K562 (cell line): ENCODE data around the gene ZNF709. TPM values are rescaled to one million over a fixed set of nuclear protein-coding genes. Genes with fewer than 3 reads are reported as not detected.

ENCODE experiments used
- ARID1B ChIP-seq: fragments of 450-650 bp; IDR thresholded peaks from 2 replicates; pipeline ENCODE4 v1.6.1; 2016; ENCODE audit warnings: antibody characterized with exemption, mild to moderate bottlenecking, inconsistent platforms
- ELF1 ChIP-seq: fragments of 200-800 bp; sonication (Bioruptor generic); IDR thresholded peaks from 2 replicates; pipeline ENCODE4 v1.6.1; 2016; ENCODE audit warnings: missing genetic modification characterization, missing compliant biosample characterization
- ETV1 ChIP-seq: fragments of 450-650 bp; conservative IDR thresholded peaks from 2 replicates; pipeline ENCODE4 v1.6.1; 2016; ENCODE audit warnings: missing genetic modification characterization, control low read depth, low read depth, missing compliant biosample characterization
- KDM1A ChIP-seq, 2 experiments: fragments of 450-650 bp; IDR thresholded peaks; 2 replicates each; pipeline ENCODE4 v1.6.1; 2016; ENCODE audit warnings: mild to moderate bottlenecking in 2 of 2
- NFE2L1 ChIP-seq: fragments of 450-650 bp; IDR thresholded peaks from 2 replicates; pipeline ENCODE4 v1.6.1; 2016; ENCODE audit warnings: missing genetic modification characterization, low read depth, mild to moderate bottlenecking, missing compliant biosample characterization, moderate library complexity, borderline replicate concordance
- PHTF2 ChIP-seq: fragments of 250-450 bp; sonication (Bioruptor Pico); IDR thresholded peaks from 2 replicates; pipeline ENCODE4 v1.5.0; 2021; ENCODE audit warnings: mild to moderate bottlenecking
- PRMT5 ChIP-seq: sonication (generic); formaldehyde crosslinking; IDR thresholded peaks from 2 replicates; pipeline ENCODE4 v1.5.0; 2020; ENCODE audit warnings: missing genetic modification reagents
- RBM22 ChIP-seq: fragments of 200-400 bp; formaldehyde crosslinking; IDR thresholded peaks from 2 replicates; pipeline ENCODE4 v1.6.1; 2018; ENCODE audit warnings: low read length, low read depth; ENCODE audit not compliant: poor library complexity, severe bottlenecking
- SIX5 ChIP-seq, 2 experiments: IDR thresholded peaks; 2 replicates each; pipeline ENCODE4 v1.6.1; 2011; ENCODE audit warnings: low read length in 2 of 2, borderline replicate concordance in 1 of 2, low read depth in 1 of 2, mild to moderate bottlenecking in 1 of 2, moderate library complexity in 1 of 2; ENCODE audit not compliant: insufficient read depth in 1 of 2
- SPI1 ChIP-seq: IDR thresholded peaks from 2 replicates; pipeline ENCODE4 v1.6.1; 2011; ENCODE audit warnings: low read depth, low read length, control low read depth, borderline replicate concordance
- SRSF1 ChIP-seq: fragments of 200-400 bp; formaldehyde crosslinking; IDR thresholded peaks from 2 replicates; pipeline ENCODE4 v1.6.1; 2017; ENCODE audit warnings: mild to moderate bottlenecking, low read depth, low read length, moderate library complexity
- TAF15 ChIP-seq: fragments of 200-400 bp; formaldehyde crosslinking; IDR thresholded peaks from 2 replicates; pipeline ENCODE4 v1.6.1; 2017; ENCODE audit warnings: mild to moderate bottlenecking, low read depth, low read length, moderate library complexity
- TCF15 ChIP-seq: fragments of 250-450 bp; sonication (Bioruptor Pico); IDR thresholded peaks from 2 replicates; pipeline ENCODE4 v1.8.0; 2022; ENCODE audit warnings: moderate library complexity, mild to moderate bottlenecking, inconsistent platforms
- TCFL5 ChIP-seq: fragments of 250-450 bp; sonication (Bioruptor Pico); conservative IDR thresholded peaks from 2 replicates; pipeline ENCODE4 v1.6.1; 2021; ENCODE audit warnings: mild to moderate bottlenecking, moderate library complexity, matching md5 sums
- ZBED1 ChIP-seq: IDR thresholded peaks from 2 replicates; pipeline ENCODE4 v1.6.1; 2014
- ZBTB7A ChIP-seq: IDR thresholded peaks from 2 replicates; pipeline ENCODE4 v1.6.1; 2011; ENCODE audit warnings: low read depth, mild to moderate bottlenecking, low read length, moderate library complexity, borderline replicate concordance; ENCODE audit not compliant: control insufficient read depth
- ZNF280B ChIP-seq: fragments of 250-450 bp; sonication (Bioruptor Pico); IDR thresholded peaks from 2 replicates; pipeline ENCODE4 v1.5.1; 2021; ENCODE audit warnings: mild to moderate bottlenecking
- ZNF589 ChIP-seq: fragments of 200-800 bp; sonication (Bioruptor generic); IDR thresholded peaks from 2 replicates; pipeline ENCODE4 v1.6.1; 2016; ENCODE audit warnings: low read depth, missing genetic modification characterization, missing compliant biosample characterization
- ZNF695 ChIP-seq: fragments of 450-650 bp; formaldehyde crosslinking; IDR thresholded peaks from 2 replicates; pipeline ENCODE4 v1.4.0; 2020; ENCODE audit warnings: mild to moderate bottlenecking, moderate library complexity
- polyA plus RNA-seq, 8 experiments: library from polyadenylated mRNA; depleted of rRNA in 4 of 8; stranded (reverse) in 5 of 8; unstranded in 3 of 8; fragments of >200 nt; fragmentation: Nextera tagmentation in 2 of 8; fragmentation: Illumina TruSeq in 1 of 8; extraction: Ambion mirVana in 2 of 8; extraction: Trizol in 1 of 8; gene quantifications; 2 replicates each; pipeline versions ENCODE4 v1.2.1 to v1.2.3, GENCODE V29; 2011 to 2014; ENCODE audit warnings: inconsistent platforms in 1 of 8, missing spikeins in 1 of 8
- total RNA-seq, 7 experiments: library from RNA; depleted of rRNA in 6 of 7; stranded (reverse); fragments of >200 nt in 6 of 7; fragmentation: Illumina TruSeq in 2 of 7; extraction: Trizol in 2 of 7; gene quantifications; 2 replicates each; pipeline versions ENCODE4 v1.2.1 to v1.2.3, GENCODE V29; 2011 to 2021; ENCODE audit warnings: low replicate concordance in 1 of 7
- TF ChIP-seq, protein P1 (sequence below), 2 experiments: fragments of 450-650 bp in 1 of 2; sonication (generic) in 1 of 2; formaldehyde crosslinking in 1 of 2; IDR thresholded peaks in 1 of 2; conservative IDR thresholded peaks in 1 of 2; 2 replicates each; pipeline versions ENCODE4 v1.6.1 to v1.8.1; 2016 to 2023; ENCODE audit warnings: mild to moderate bottlenecking in 2 of 2, moderate library complexity in 2 of 2, inconsistent platforms in 1 of 2, missing genetic modification reagents in 1 of 2
- TF ChIP-seq, protein P2 (sequence below): IDR thresholded peaks from 2 replicates; pipeline ENCODE4 v1.6.1; 2014; ENCODE audit warnings: antibody characterized with exemption
- TF ChIP-seq, protein P3 (sequence below): fragments of 450-650 bp; formaldehyde crosslinking; IDR thresholded peaks from 2 replicates; pipeline ENCODE4 v1.4.0; 2020; ENCODE audit warnings: mild to moderate bottlenecking, moderate library complexity

ZNF709 gene
- total and polyA plus RNA-seq, 9 of the 15 experiments (the other 6 are each of a cell fraction or from before 2014, with no cell fraction given), result 0.07 to 0.69 (median 0.18) TPM

DNA sequence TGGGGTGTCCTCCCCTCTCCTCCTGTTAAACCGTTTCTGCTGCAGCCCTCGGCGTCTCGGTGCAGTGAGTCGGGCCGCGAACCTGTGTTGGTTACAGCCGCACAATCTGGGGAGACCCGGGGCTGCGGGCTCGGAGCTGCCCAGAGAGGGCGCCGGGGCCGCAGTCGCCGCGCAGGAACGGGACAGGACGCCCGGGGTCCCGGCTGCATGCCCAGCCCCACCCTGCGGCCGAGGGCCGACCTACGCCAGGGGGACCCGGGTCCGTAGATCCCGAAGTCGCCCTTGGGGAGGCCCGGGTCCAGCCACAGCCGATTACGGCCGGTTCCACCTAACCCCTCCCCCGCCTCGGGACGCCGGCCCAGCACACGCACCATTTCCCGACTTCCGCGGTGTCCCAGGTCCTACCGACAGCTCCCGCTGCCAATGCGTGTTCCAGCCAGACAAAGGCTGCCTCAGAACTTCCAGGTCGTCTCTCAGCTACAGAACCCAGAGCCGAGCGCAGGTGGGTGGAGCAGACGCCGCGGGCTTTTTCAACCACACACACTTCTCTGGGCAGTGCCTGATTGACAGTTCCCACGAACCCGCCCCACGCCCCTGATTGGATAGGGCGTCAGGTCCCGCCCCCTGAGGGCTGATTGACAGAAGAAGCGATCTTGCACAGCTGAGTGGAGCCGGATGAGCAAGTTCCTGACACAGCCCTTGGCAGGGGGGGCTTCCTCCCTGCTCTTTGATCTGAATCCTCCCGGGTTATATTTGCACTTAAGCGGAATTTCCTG, 43.9 kb downstream of the ZNF709 start, which contains the start of gene ZNF443 (continued):
- TF ChIP-seq, protein P1, sequence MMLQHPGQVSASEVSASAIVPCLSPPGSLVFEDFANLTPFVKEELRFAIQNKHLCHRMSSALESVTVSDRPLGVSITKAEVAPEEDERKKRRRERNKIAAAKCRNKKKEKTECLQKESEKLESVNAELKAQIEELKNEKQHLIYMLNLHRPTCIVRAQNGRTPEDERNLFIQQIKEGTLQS (IDR thresholded peaks at IDR 0.05), result no peak
- TF ChIP-seq, protein P1 (CRISPR knock-in tag; conservative IDR thresholded peaks at IDR 0.05), result no peak
- no peak for TF ChIP-seq ZBTB7A
- TF ChIP-seq TCF15 (CRISPR knock-in tag), result no peak
- TF ChIP-seq PHTF2 (CRISPR knock-in tag), result no peak
- TF ChIP-seq, protein P2, sequence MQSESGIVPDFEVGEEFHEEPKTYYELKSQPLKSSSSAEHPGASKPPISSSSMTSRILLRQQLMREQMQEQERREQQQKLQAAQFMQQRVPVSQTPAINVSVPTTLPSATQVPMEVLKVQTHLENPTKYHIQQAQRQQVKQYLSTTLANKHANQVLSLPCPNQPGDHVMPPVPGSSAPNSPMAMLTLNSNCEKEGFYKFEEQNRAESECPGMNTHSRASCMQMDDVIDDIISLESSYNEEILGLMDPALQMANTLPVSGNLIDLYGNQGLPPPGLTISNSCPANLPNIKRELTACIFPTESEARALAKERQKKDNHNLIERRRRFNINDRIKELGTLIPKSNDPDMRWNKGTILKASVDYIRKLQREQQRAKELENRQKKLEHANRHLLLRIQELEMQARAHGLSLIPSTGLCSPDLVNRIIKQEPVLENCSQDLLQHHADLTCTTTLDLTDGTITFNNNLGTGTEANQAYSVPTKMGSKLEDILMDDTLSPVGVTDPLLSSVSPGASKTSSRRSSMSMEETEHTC, result no peak
- no peak for TF ChIP-seq ETV1
- TF ChIP-seq KDM1A (IDR thresholded peaks at IDR 0.05), result no peak
- TF ChIP-seq TCFL5 (CRISPR knock-in tag), result no peak
- no peak for TF ChIP-seq SIX5 (IDR thresholded peaks at IDR 0.05; ENCODE audit: borderline replicate concordance in 1 of 2, insufficient read depth in 1 of 2, low read depth in 1 of 2, low read length in 2 of 2)
- no peak for TF ChIP-seq ARID1B
- TF ChIP-seq ELF1, result peak; percentile 39
- no peak for TF ChIP-seq ZNF280B (CRISPR knock-in tag)
- no peak for TF ChIP-seq ZNF589
- TF ChIP-seq ZBED1, result no peak
- TF ChIP-seq TAF15, result no peak
- TF ChIP-seq RBM22, result no peak
- TF ChIP-seq ZNF695 (CRISPR knock-in tag), result no peak
- TF ChIP-seq, protein P3, sequence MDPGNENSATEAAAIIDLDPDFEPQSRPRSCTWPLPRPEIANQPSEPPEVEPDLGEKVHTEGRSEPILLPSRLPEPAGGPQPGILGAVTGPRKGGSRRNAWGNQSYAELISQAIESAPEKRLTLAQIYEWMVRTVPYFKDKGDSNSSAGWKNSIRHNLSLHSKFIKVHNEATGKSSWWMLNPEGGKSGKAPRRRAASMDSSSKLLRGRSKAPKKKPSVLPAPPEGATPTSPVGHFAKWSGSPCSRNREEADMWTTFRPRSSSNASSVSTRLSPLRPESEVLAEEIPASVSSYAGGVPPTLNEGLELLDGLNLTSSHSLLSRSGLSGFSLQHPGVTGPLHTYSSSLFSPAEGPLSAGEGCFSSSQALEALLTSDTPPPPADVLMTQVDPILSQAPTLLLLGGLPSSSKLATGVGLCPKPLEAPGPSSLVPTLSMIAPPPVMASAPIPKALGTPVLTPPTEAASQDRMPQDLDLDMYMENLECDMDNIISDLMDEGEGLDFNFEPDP, result no peak
- no peak for TF ChIP-seq NFE2L1 (tag)
- no peak for TF ChIP-seq SRSF1
- no peak for TF ChIP-seq PRMT5 (CRISPR knock-in tag)
- TF ChIP-seq SPI1, result 0 out of 2 replicates have a peak, but pooled peaks have one; percentile 54
